A549 (cell line): Measurements from ENCODE around the gene HIVEP3.

ENCODE experiments used
- CBX2 ChIP-seq: fragments of 200-600 bp; sonication (generic); IDR thresholded peaks from 2 replicates; pipeline ENCODE4 v1.6.1; 2016; ENCODE audit warnings: low read depth, mild to moderate bottlenecking, borderline replicate concordance
- EP300 ChIP-seq, 2 experiments: fragments of >200 bp; sonication (Bioruptor Twin); formaldehyde crosslinking; IDR thresholded peaks; 2 replicates in 1 of 2; 3 replicates in 1 of 2; pipeline ENCODE4 v1.6.1; 2016 to 2017
- JUN ChIP-seq, 2 experiments: fragments of >200 bp; sonication (Bioruptor Twin); formaldehyde crosslinking; IDR thresholded peaks; 2 replicates in 1 of 2; 3 replicates in 1 of 2; pipeline ENCODE4 v1.6.1; 2016 to 2017
- KDM5A ChIP-seq: fragments of 200-600 bp; sonication (generic); IDR thresholded peaks from 2 replicates; pipeline ENCODE4 v1.6.1; 2016; ENCODE audit warnings: antibody characterized with exemption, mild to moderate bottlenecking
- POLR2AphosphoS2 ChIP-seq: conservative IDR thresholded peaks from 2 replicates; pipeline ENCODE4 v1.6.1; 2012; ENCODE audit warnings: low read length, improper control_type of control experiment, inconsistent platforms
- TF ChIP-seq, protein P1 (sequence below): fragments of >200 bp; sonication (Bioruptor Twin); formaldehyde crosslinking; IDR thresholded peaks from 3 replicates; pipeline ENCODE4 v1.5.1; 2016
- TF ChIP-seq, protein P2 (sequence below): fragments of 200-600 bp; sonication (generic); IDR thresholded peaks from 2 replicates; pipeline ENCODE4 v1.6.1; 2016; ENCODE audit warnings: antibody characterized with exemption, mild to moderate bottlenecking, moderate library complexity
- TF ChIP-seq, protein P3 (sequence below): fragments of 450-650 bp; IDR thresholded peaks from 2 replicates; pipeline ENCODE4 v1.6.1; 2014; ENCODE audit warnings: antibody characterized with exemption
- TF ChIP-seq, protein P4 (sequence below): fragments of >200 bp; sonication (Bioruptor Twin); formaldehyde crosslinking; IDR thresholded peaks from 2 replicates; pipeline ENCODE4 v1.6.1; 2016
- TF ChIP-seq, protein P5 (sequence below): IDR thresholded peaks from 2 replicates; pipeline ENCODE4 v1.6.1; 2012
- TF ChIP-seq, protein P6 (sequence below): fragments of 150-350 bp; IDR thresholded peaks from 2 replicates; pipeline ENCODE4 v1.6.1; 2014; ENCODE audit warnings: low read depth, mild to moderate bottlenecking, low read length

DNA sequence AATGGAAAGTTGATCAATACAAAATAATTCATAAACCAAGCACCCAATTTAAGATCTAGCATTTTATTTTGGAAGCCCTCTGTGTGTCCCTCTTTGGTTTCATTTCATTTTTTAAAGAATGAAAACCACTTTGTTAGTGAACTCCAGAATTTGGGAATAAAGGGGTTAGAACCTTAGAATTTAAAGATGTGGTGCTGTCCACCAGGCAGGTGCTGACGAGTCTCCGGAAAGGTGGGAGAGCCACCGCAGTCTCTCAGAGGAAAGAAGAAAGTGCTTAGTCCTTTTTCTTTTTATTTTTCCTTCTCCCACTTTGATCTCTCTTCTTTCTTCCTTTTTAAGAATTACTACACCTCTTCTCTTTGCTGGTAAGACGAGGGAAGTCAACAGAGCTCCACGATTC, 20.5 kb upstream of the HIVEP3 start:
- TF ChIP-seq, protein P1, sequence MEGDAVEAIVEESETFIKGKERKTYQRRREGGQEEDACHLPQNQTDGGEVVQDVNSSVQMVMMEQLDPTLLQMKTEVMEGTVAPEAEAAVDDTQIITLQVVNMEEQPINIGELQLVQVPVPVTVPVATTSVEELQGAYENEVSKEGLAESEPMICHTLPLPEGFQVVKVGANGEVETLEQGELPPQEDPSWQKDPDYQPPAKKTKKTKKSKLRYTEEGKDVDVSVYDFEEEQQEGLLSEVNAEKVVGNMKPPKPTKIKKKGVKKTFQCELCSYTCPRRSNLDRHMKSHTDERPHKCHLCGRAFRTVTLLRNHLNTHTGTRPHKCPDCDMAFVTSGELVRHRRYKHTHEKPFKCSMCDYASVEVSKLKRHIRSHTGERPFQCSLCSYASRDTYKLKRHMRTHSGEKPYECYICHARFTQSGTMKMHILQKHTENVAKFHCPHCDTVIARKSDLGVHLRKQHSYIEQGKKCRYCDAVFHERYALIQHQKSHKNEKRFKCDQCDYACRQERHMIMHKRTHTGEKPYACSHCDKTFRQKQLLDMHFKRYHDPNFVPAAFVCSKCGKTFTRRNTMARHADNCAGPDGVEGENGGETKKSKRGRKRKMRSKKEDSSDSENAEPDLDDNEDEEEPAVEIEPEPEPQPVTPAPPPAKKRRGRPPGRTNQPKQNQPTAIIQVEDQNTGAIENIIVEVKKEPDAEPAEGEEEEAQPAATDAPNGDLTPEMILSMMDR = no peak
- TF ChIP-seq, protein P2, sequence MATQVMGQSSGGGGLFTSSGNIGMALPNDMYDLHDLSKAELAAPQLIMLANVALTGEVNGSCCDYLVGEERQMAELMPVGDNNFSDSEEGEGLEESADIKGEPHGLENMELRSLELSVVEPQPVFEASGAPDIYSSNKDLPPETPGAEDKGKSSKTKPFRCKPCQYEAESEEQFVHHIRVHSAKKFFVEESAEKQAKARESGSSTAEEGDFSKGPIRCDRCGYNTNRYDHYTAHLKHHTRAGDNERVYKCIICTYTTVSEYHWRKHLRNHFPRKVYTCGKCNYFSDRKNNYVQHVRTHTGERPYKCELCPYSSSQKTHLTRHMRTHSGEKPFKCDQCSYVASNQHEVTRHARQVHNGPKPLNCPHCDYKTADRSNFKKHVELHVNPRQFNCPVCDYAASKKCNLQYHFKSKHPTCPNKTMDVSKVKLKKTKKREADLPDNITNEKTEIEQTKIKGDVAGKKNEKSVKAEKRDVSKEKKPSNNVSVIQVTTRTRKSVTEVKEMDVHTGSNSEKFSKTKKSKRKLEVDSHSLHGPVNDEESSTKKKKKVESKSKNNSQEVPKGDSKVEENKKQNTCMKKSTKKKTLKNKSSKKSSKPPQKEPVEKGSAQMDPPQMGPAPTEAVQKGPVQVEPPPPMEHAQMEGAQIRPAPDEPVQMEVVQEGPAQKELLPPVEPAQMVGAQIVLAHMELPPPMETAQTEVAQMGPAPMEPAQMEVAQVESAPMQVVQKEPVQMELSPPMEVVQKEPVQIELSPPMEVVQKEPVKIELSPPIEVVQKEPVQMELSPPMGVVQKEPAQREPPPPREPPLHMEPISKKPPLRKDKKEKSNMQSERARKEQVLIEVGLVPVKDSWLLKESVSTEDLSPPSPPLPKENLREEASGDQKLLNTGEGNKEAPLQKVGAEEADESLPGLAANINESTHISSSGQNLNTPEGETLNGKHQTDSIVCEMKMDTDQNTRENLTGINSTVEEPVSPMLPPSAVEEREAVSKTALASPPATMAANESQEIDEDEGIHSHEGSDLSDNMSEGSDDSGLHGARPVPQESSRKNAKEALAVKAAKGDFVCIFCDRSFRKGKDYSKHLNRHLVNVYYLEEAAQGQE = peak; percentile 84
- no peak for TF ChIP-seq POLR2AphosphoS2
- TF ChIP-seq, protein P3, sequence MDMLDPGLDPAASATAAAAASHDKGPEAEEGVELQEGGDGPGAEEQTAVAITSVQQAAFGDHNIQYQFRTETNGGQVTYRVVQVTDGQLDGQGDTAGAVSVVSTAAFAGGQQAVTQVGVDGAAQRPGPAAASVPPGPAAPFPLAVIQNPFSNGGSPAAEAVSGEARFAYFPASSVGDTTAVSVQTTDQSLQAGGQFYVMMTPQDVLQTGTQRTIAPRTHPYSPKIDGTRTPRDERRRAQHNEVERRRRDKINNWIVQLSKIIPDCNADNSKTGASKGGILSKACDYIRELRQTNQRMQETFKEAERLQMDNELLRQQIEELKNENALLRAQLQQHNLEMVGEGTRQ = no peak
- TF ChIP-seq, protein P4, sequence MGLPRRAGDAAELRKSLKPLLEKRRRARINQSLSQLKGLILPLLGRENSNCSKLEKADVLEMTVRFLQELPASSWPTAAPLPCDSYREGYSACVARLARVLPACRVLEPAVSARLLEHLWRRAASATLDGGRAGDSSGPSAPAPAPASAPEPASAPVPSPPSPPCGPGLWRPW = no peak
- TF ChIP-seq CBX2 = no peak
- no peak for TF ChIP-seq EP300 (IDR thresholded peaks at IDR 0.05)
- no peak for TF ChIP-seq JUN (IDR thresholded peaks at IDR 0.05)
- TF ChIP-seq, protein P5, sequence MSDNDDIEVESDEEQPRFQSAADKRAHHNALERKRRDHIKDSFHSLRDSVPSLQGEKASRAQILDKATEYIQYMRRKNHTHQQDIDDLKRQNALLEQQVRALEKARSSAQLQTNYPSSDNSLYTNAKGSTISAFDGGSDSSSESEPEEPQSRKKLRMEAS = no peak
- TF ChIP-seq, protein P6, sequence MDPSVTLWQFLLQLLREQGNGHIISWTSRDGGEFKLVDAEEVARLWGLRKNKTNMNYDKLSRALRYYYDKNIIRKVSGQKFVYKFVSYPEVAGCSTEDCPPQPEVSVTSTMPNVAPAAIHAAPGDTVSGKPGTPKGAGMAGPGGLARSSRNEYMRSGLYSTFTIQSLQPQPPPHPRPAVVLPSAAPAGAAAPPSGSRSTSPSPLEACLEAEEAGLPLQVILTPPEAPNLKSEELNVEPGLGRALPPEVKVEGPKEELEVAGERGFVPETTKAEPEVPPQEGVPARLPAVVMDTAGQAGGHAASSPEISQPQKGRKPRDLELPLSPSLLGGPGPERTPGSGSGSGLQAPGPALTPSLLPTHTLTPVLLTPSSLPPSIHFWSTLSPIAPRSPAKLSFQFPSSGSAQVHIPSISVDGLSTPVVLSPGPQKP = no peak
- no peak for TF ChIP-seq KDM5A
